Stomach (tissue), 9 donors: ENCODE results near the gene DNAJB5. TPM values are rescaled to one million over a fixed set of nuclear protein-coding genes. Genes with fewer than 3 reads are reported as not detected.

Source experiments
- DNase-seq, 2 donors: peaks; one replicate each; pipeline versions ENCODE4 v3.0.0 to v3.0.0-alpha.2; 2013 to 2019
- H3K27ac ChIP-seq, 5 donors: fragments of 200-600 bp in 4 of 5; sonication (generic) in 4 of 5; one replicate each; pipeline ENCODE4 v1.5.1; 2013 to 2019; ENCODE audit warnings: mild to moderate bottlenecking in 1 of 5, moderate library complexity in 1 of 5
- H3K27me3 ChIP-seq, 3 donors: fragments of 200-600 bp; sonication (generic); one replicate each; pipeline ENCODE4 v1.5.1; 2017 to 2019; ENCODE audit warnings: mixed run types in 1 of 3
- H3K36me3 ChIP-seq, 4 donors: fragments of 200-600 bp; sonication (generic); 1 replicate in 3 of 4; 2 replicates in 1 of 4; pipeline ENCODE4 v1.5.1; 2016 to 2019
- H3K4me1 ChIP-seq, 4 donors: fragments of 200-600 bp; sonication (generic); one replicate each; pipeline ENCODE4 v1.5.1; 2016 to 2019
- H3K4me3 ChIP-seq, 4 donors: fragments of 200-600 bp; sonication (generic) in 3 of 4; one replicate each; pipeline ENCODE4 v1.5.1; 2016 to 2019; ENCODE audit warnings: mild to moderate bottlenecking in 1 of 4
- H3K9me3 ChIP-seq, 4 donors: fragments of 200-600 bp; sonication (generic); one replicate each; pipeline ENCODE4 v1.5.1; 2016 to 2019
- CTCF ChIP-seq, 7 experiments: fragments of 450-650 bp in 4 of 7; fragments of 200-600 bp in 3 of 7; sonication (generic) in 3 of 7; IDR thresholded peaks; one replicate each; pipeline ENCODE4 v1.5.1; 2016 to 2019; ENCODE audit warnings: antibody characterized with exemption in 7 of 7, control low read depth in 2 of 7, mild to moderate bottlenecking in 1 of 7
- EP300 ChIP-seq: sonication (generic); formaldehyde crosslinking; IDR thresholded peaks from one replicate; pipeline ENCODE4 v1.6.1; 2017; ENCODE audit warnings: antibody characterized with exemption
- POLR2A ChIP-seq, 4 donors: fragments of 450-650 bp; IDR thresholded peaks; one replicate each; pipeline ENCODE4 v1.6.1; 2016; ENCODE audit warnings: antibody characterized with exemption in 4 of 4, control low read depth in 2 of 4, mild to moderate bottlenecking in 1 of 4, moderate library complexity in 1 of 4
- POLR2AphosphoS5 ChIP-seq, 3 donors: sonication (generic); formaldehyde crosslinking; IDR thresholded peaks; one replicate each; pipeline ENCODE4 v1.6.1; 2016; ENCODE audit warnings: antibody characterized with exemption in 3 of 3
- WGBS, 5 donors: extraction: QIAGEN DNeasy Blood & Tissue Kit in 3 of 5; methylation state at CpG; one replicate each; pipeline versions ENCODE4 v1.1.5 to v1.1.7; 2013 to 2018; 5-methylcytosine and 5-hydroxymethylcytosine counted together
- intact Hi-C: fragments of 100-400 bp; cut with DNase I; formaldehyde crosslinking; loops from one replicate; pipeline ENCODE4 v1.15.1; 2023; ENCODE audit warnings: low total_unique reads
- polyA plus RNA-seq, 3 donors: library from polyadenylated mRNA; stranded (reverse); fragments of 200-250 nt; gene quantifications; one replicate each; pipeline ENCODE4 v1.2.3, GENCODE V29; 2013
- total RNA-seq, 5 donors: library from RNA; depleted of rRNA; stranded (reverse); fragments of >200 nt; gene quantifications; one replicate each; pipeline versions ENCODE4 v1.1.0 to v1.2.3, GENCODE V29; 2014 to 2016
- donor health status: healthy with polysubstance abuse.
- donor health status: Bipolar disorder and iron deficiency.
- donor health status: healthy.

DNAJB5 gene
- total and polyA plus RNA-seq, 8 donors, result 1.2 to 79.0 (median 16.5) TPM

- TF ChIP-seq POLR2AphosphoS5 (IDR thresholded peaks at IDR 0.05), result no peak
- TF ChIP-seq EP300, result no peak
- no peak for TF ChIP-seq POLR2A (IDR thresholded peaks at IDR 0.05)
- no peak for TF ChIP-seq CTCF (IDR thresholded peaks at IDR 0.05)
- no peak overlapping the region for H3K4me3 ChIP-seq
- DNase-seq, result no peak
- no peaks in the 10 kb centered on the region for H3K27me3 ChIP-seq
- 46 to 69% (median 54%) methylated on average over 1 of the region's 1 CpG for WGBS, 5 donors
- H3K9me3 ChIP-seq, result no peaks in the 10 kb centered on the region
- peaks cover 0 to 3% (median 0%) of the 10 kb centered on the region in 4 donors for H3K4me1 ChIP-seq
- intact Hi-C loops, result no loop called here
- H3K27ac ChIP-seq, result no peak overlapping the region
- peaks cover 0 to 14% (median 12%) of the 10 kb centered on the region in 4 donors for H3K36me3 ChIP-seq
These were observed 37.8 kb downstream of the DNAJB5 start for GRCh38 chr9:35027374-35027773.

GRCh38 chr9:35027860-35028259 is 38.3 kb downstream of the DNAJB5 start:
- peaks cover 0 to 3% (median 0%) of the 10 kb centered on the region in 4 donors for H3K4me1 ChIP-seq
- intact Hi-C loops, result no loop called here
- WGBS, 5 donors, result 12 to 31% (median 27%) methylated on average over 1 of the region's 1 CpG
- no peak overlapping the region for H3K4me3 ChIP-seq
- peaks cover 0 to 15% (median 11%) of the 10 kb centered on the region in 4 donors for H3K36me3 ChIP-seq
- no peaks in the 10 kb centered on the region for H3K9me3 ChIP-seq
- TF ChIP-seq POLR2AphosphoS5 (IDR thresholded peaks at IDR 0.05) (no peak), EP300 (no peak), POLR2A (IDR thresholded peaks at IDR 0.05) (no peak), CTCF (IDR thresholded peaks at IDR 0.05) (no peak)
- no peak for DNase-seq
- H3K27ac ChIP-seq, result no peak overlapping the region
- H3K27me3 ChIP-seq, result no peaks in the 10 kb centered on the region

GRCh38 chr9:35028341-35028740 is 38.8 kb downstream of the DNAJB5 start:
- TF ChIP-seq CTCF (IDR thresholded peaks at IDR 0.05) (no peak), POLR2A (IDR thresholded peaks at IDR 0.05) (no peak), EP300 (no peak), POLR2AphosphoS5 (IDR thresholded peaks at IDR 0.05) (no peak)
- Histone ChIP-seq H3K4me3 (no peak overlapping the region), H3K4me1 (peaks cover 0 to 3% (median 0%) of the 10 kb centered on the region in 4 donors), H3K27me3 (no peaks in the 10 kb centered on the region), H3K36me3 (peaks cover 0 to 20% (median 11%) of the 10 kb centered on the region in 4 donors), H3K27ac (no peak overlapping the region), H3K9me3 (no peaks in the 10 kb centered on the region)
- intact Hi-C loops, result no loop called here
- DNase-seq, result no peak

- Histone ChIP-seq H3K4me1 (peaks cover 0 to 3% (median 0%) of the 10 kb centered on the region in 4 donors), H3K36me3 (peaks cover 0 to 18% (median 5%) of the 10 kb centered on the region in 4 donors), H3K4me3 (no peak overlapping the region), H3K27me3 (no peaks in the 10 kb centered on the region), H3K9me3 (no peaks in the 10 kb centered on the region), H3K27ac (no peak overlapping the region)
- DNase-seq, result no peak
- intact Hi-C loops, result no loop called here
- no peak for TF ChIP-seq EP300
- no peak for TF ChIP-seq POLR2AphosphoS5 (IDR thresholded peaks at IDR 0.05)
- no peak for TF ChIP-seq CTCF (IDR thresholded peaks at IDR 0.05)
- TF ChIP-seq POLR2A (IDR thresholded peaks at IDR 0.05), result no peak
- WGBS, 5 donors, result 70 to 92% (median 84%) methylated on average over 4 of the region's 4 CpGs
These were observed 39.7 kb downstream of the DNAJB5 start for GRCh38 chr9:35029241-35029640.
